Heart left ventricle (tissue), 16 donors: ENCODE measurements around the gene GRK3. TPM values are rescaled to one million over a fixed set of nuclear protein-coding genes. Genes with fewer than 3 reads are reported as not detected.

ENCODE experiments used
- ATAC-seq, 4 donors: fragments of 200-7000 bp; cut with Tn5 transposase; one replicate each; pipeline ENCODE4 v1.9.1; 2020 to 2022; ENCODE audit warnings: moderate library complexity in 4 of 4, mild to moderate bottlenecking in 3 of 4, moderate number of reproducible peaks in 1 of 4
- DNase-seq, 5 donors: peaks; one replicate each; pipeline ENCODE4 v3.0.0-alpha.2; 2020
- H3K27ac ChIP-seq, 12 donors: fragments of 200-600 bp; sonication (generic) in 4 of 12; one replicate each; pipeline versions ENCODE4 v1.5.0 to v1.8.0; 2016 to 2022; ENCODE audit warnings: mild to moderate bottlenecking in 2 of 12
- H3K27me3 ChIP-seq, 9 donors: fragments of 200-600 bp; sonication (generic) in 2 of 9; one replicate each; pipeline versions ENCODE4 v1.5.1 to v1.8.0; 2016 to 2022; ENCODE audit warnings: mild to moderate bottlenecking in 3 of 9
- H3K36me3 ChIP-seq, 9 donors: fragments of 200-600 bp; sonication (generic) in 2 of 9; one replicate each; pipeline versions ENCODE4 v1.5.0 to v1.8.0; 2018 to 2022; ENCODE audit warnings: mild to moderate bottlenecking in 2 of 9
- H3K4me1 ChIP-seq, 12 donors: fragments of 200-600 bp; sonication (generic) in 4 of 12; one replicate each; pipeline versions ENCODE4 v1.5.0 to v1.8.0; 2016 to 2022; ENCODE audit warnings: mild to moderate bottlenecking in 3 of 12
- H3K4me3 ChIP-seq, 12 donors: fragments of 200-600 bp; sonication (generic) in 4 of 12; one replicate each; pipeline versions ENCODE4 v1.5.0 to v1.8.0; 2017 to 2022; ENCODE audit warnings: mild to moderate bottlenecking in 9 of 12, moderate library complexity in 4 of 12
- H3K9me3 ChIP-seq, 12 donors: fragments of 200-600 bp; sonication (generic) in 4 of 12; one replicate each; pipeline versions ENCODE4 v1.5.0 to v1.8.0; 2016 to 2022; ENCODE audit warnings: mild to moderate bottlenecking in 1 of 12
- POLR2A ChIP-seq, 2 donors: fragments of 450-650 bp; IDR thresholded peaks; one replicate each; pipeline ENCODE4 v1.6.1; 2017; ENCODE audit warnings: antibody characterized with exemption in 2 of 2, mild to moderate bottlenecking in 2 of 2, moderate library complexity in 2 of 2
- WGBS, 4 donors: extraction: QIAGEN DNeasy Blood & Tissue Kit in 2 of 4; methylation state at CpG; one replicate each; pipeline versions ENCODE4 v1.1.5 to v1.1.7; 2013 to 2018; 5-methylcytosine and 5-hydroxymethylcytosine counted together
- intact Hi-C, 10 donors: fragments of 100-400 bp; cut with DNase I; formaldehyde crosslinking; loops; one replicate each; pipeline versions ENCODE4 v1.11.1 to v1.14.2; 2022
- polyA plus RNA-seq, 2 donors: library from polyadenylated mRNA; stranded (reverse); fragments of 200-250 nt; gene quantifications; one replicate each; pipeline ENCODE4 v1.2.3, GENCODE V29; 2013
- total RNA-seq, 9 donors: library from RNA; depleted of rRNA in 2 of 9; stranded (reverse); fragments of >200 nt in 2 of 9; fragmentation: NEBNext Ultra II Directional in 3 of 9; extraction: Animal tissue kit (Norgen Biotek cat#: 25700) in 3 of 9; gene quantifications; one replicate each; pipeline versions ENCODE4 v1.1.0 to v1.2.4, GENCODE V29; 2016 to 2023
- TF ChIP-seq, protein P1 (sequence below), 12 donors: fragments of 200-600 bp; sonication (generic) in 4 of 12; IDR thresholded peaks; one replicate each; pipeline versions ENCODE4 v1.5.0 to v1.8.0; 2018 to 2022; ENCODE audit warnings: antibody characterized with exemption in 12 of 12, mild to moderate bottlenecking in 5 of 12
- donor health status: ischemic (EF 13 %, LVEDD 7.1; RV severe dilation, severe dysfunction).
- donor health status: healthy with polysubstance abuse.
- donor health status: DM: no; HTN: yes; CAD: no.
- donor health status: DM: no; HTN: no; CAD: no.
- donor health status: ischemic (EF 25% LVEDD 6.9; RV normal size, moderate dysfunction).
- donor health status: ischemic (EF 25% LVEDD 5.7; RV mildly dilated, moderate dysfunction).
- donor health status: healthy.
- donor health status: DM: yes; HTN: yes; CAD: no.
- donor health status: ischemic (EF 35%, LVEDD 5.7; RV mildly dilated, moderate dysfunction).
- donor health status: nonischemic (EF 11% LVEDD 7.7; RV severe dilation, severe dysfunction).
- donor health status: DM: yes; HTN: yes; CAD: no.
- donor health status: PGD.
- donor health status: ischemic (EF 29% LVEDD 5.4; RV normal size, mild dysfunction).
- donor health status: nonischemic (EF 23%, LVEDD 6.1; RV moderate dilation, normal function).

Gene GRK3
- total and polyA plus RNA-seq, 11 donors = 1.1 to 16.2 (median 5.9) TPM

DNA sequence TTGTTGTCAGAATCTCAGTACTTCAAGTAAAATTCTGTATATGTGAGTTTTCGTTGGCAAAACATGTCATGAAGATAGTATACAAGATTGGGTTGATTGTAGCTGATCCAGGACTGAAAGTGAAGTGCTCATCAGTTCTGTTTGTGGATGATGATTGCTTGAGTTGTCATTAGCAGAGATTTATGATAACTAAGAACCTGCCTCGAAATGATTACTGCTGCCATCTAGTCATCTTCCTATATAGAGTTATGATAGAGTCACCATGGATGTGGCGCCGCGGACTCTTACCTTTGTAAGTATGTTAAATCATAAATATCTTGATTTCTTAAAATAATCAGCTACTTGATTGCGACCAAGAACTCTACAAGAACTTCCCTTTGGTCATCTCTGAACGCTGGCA, 149.6 kb downstream of the GRK3 start:
- DNase-seq (no peak), ATAC-seq (no peak)
- WGBS, 4 donors = 87 to 91% (median 89%) methylated on average over 7 of the region's 7 CpGs
- Histone ChIP-seq H3K27me3 (no peaks in the 10 kb centered on the region), H3K4me1 (peaks cover 0 to 10% (median 0%) of the 10 kb centered on the region in 12 donors), H3K36me3 (peaks cover 0 to 46% (median 3%) of the 10 kb centered on the region in 9 donors), H3K4me3 (no peak overlapping the region), H3K27ac (no peak overlapping the region), H3K9me3 (no peaks in the 10 kb centered on the region)
- intact Hi-C loops = loop anchor here in 1 of 10 donors (5.0 kb wide), 1 partner anchor 58 kb away; no protein-coding TSS in a partner anchor
- TF ChIP-seq, protein P1, sequence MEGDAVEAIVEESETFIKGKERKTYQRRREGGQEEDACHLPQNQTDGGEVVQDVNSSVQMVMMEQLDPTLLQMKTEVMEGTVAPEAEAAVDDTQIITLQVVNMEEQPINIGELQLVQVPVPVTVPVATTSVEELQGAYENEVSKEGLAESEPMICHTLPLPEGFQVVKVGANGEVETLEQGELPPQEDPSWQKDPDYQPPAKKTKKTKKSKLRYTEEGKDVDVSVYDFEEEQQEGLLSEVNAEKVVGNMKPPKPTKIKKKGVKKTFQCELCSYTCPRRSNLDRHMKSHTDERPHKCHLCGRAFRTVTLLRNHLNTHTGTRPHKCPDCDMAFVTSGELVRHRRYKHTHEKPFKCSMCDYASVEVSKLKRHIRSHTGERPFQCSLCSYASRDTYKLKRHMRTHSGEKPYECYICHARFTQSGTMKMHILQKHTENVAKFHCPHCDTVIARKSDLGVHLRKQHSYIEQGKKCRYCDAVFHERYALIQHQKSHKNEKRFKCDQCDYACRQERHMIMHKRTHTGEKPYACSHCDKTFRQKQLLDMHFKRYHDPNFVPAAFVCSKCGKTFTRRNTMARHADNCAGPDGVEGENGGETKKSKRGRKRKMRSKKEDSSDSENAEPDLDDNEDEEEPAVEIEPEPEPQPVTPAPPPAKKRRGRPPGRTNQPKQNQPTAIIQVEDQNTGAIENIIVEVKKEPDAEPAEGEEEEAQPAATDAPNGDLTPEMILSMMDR (IDR thresholded peaks at IDR 0.05) = no peak
- no peak for TF ChIP-seq POLR2A (IDR thresholded peaks at IDR 0.05)

DNA sequence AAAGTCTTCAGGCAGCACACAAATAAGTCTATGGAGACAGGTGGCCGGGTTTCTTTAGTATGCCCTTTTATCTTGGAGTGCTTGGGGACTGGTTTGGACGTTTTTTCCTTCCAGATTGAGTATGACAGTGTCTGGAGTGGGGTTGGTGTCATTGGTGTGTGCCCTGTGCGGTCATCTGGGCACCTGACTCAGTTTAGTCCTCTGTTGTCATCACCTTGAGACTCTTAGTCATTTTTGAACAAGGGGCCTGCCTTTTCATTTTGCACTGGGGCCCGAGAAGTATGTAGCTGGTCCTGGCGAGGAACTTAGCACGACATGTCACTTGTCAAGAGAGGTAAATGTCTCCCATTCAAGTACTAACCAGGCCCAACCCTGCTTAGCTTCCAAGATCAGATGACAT, 150.3 kb downstream of the GRK3 start:
- no peak overlapping the region for H3K27ac ChIP-seq
- TF ChIP-seq, protein P1 (IDR thresholded peaks at IDR 0.05) = no peak
- H3K36me3 ChIP-seq = peaks cover 0 to 46% (median 3%) of the 10 kb centered on the region in 9 donors
- intact Hi-C loops = loop anchor here in 1 of 10 donors (5.0 kb wide), 1 partner anchor 58 kb away; no protein-coding TSS in a partner anchor
- H3K4me1 ChIP-seq = peaks cover 0 to 10% (median 0%) of the 10 kb centered on the region in 12 donors
- ATAC-seq = no peak
- no peaks in the 10 kb centered on the region for H3K27me3 ChIP-seq
- WGBS, 4 donors = 64 to 87% (median 76%) methylated on average over 6 of the region's 6 CpGs
- H3K4me3 ChIP-seq = no peak overlapping the region
- no peaks in the 10 kb centered on the region for H3K9me3 ChIP-seq
- DNase-seq = no peak

DNA sequence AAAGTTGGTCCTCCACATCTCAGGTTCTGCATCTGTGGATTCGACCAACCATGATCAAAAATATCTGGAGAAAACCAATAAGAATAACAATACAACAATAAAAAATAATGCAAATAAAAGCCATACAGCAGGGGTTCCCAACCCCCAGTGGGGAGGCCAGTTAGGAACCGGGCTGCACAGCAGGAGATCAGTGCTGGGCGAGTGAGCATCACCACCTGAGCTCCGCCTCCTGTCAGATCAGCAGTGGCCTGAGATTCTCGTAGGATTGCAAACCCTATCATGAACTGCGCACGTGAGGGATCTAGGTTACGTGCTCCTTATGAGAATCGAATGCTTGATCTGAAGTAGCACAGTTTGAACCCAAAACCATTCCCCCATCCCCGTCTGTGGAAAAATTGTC, 152.2 kb downstream of the GRK3 start:
- ATAC-seq (no peak), DNase-seq (no peak)
- no peaks in the 10 kb centered on the region for H3K9me3 ChIP-seq
- H3K4me1 ChIP-seq = peaks cover 0 to 10% (median 0%) of the 10 kb centered on the region in 12 donors
- H3K36me3 ChIP-seq = peaks cover 0 to 34% (median 0%) of the 10 kb centered on the region in 9 donors
- 87 to 93% (median 93%) methylated on average over 10 of the region's 10 CpGs for WGBS, 4 donors
- H3K27ac ChIP-seq = no peak overlapping the region
- H3K27me3 ChIP-seq = no peaks in the 10 kb centered on the region
- TF ChIP-seq, protein P1 (IDR thresholded peaks at IDR 0.05) = no peak
- no peak for TF ChIP-seq POLR2A (IDR thresholded peaks at IDR 0.05)
- H3K4me3 ChIP-seq = no peak overlapping the region
- intact Hi-C loops = no loop called here

DNA sequence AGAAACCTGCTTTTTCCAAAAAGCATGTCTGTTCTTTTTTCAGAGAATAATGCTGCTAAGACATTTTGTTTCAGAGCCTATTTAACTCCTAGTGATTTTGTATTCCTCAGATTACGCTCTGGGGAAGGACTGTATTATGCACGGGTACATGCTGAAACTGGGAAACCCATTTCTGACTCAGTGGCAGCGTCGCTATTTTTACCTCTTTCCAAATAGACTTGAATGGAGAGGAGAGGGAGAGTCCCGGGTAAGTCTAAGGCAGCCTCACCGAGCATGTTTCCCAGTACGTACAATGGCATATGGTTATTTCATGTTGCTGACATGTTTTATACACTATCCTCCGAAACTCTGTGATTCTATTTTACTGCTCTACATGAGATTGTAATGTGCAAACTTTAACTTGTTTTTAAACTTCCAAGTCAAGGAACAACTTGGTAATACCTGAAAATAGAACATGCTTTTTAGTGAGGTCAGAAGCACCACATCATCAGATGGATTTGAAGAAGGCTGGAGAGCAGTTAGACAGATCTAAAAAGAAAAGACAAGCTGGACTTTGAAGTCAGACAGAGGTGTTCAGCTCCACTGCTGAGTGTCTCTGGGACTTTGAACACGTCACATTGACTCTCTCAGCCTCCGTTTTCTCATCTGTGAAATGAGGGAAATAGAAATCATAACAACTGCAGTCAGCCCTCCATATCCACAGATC, 153.8 kb downstream of the GRK3 start:
- Histone ChIP-seq H3K4me3 (no peak overlapping the region), H3K9me3 (no peaks in the 10 kb centered on the region), H3K27ac (peak overlapping the region in 2 of 12 donors; percentile 19 to 27), H3K36me3 (peaks cover 0 to 35% (median 0%) of the 10 kb centered on the region in 9 donors), H3K27me3 (no peaks in the 10 kb centered on the region), H3K4me1 (peaks cover 0 to 10% (median 0%) of the 10 kb centered on the region in 12 donors)
- DNase-seq (no peak), ATAC-seq (peak in 3 of 4 donors; percentile 13 to 75 (median 45))
- intact Hi-C loops = no loop called here
- TF ChIP-seq, protein P1 (IDR thresholded peaks at IDR 0.05) = no peak
- TF ChIP-seq POLR2A (IDR thresholded peaks at IDR 0.05) = no peak
- 67 to 82% (median 78%) methylated on average over 10 of the region's 10 CpGs for WGBS, 4 donors
